Activated T-helper 17 cell treated with anti-CD3 and anti-CD28 coated beads, Interleukin-2, amount 50 U/mL, for 72 hours (primary cell): ENCODE measurements around the gene NEGR1. TPM values are rescaled to one million over a fixed set of nuclear protein-coding genes. Genes with fewer than 3 reads are reported as not detected.

Experiments used
- ATAC-seq: fragments of 150-1000 bp; cut with Tn5 transposase; replicated peaks from 2 replicates; pipeline ENCODE4 v1.10.0; 2021; ENCODE audit warnings: mild to moderate bottlenecking, moderate library complexity
- H3K27ac Mint-ChIP-seq: one replicate; pipeline ENCODE4 v1.8.0; 2022; ENCODE audit warnings: mixed read lengths
- H3K27me3 Mint-ChIP-seq: one replicate; pipeline ENCODE4 v1.8.0; 2022; ENCODE audit warnings: mixed read lengths
- H3K36me3 Mint-ChIP-seq: one replicate; pipeline ENCODE4 v1.8.0; 2022; ENCODE audit warnings: low read depth, mild to moderate bottlenecking, mixed read lengths
- H3K4me1 Mint-ChIP-seq: one replicate; pipeline ENCODE4 v1.8.0; 2022; ENCODE audit warnings: mixed read lengths
- H3K4me3 Mint-ChIP-seq: one replicate; pipeline ENCODE4 v1.8.0; 2022; ENCODE audit warnings: mild to moderate bottlenecking, mixed read lengths
- H3K9me3 Mint-ChIP-seq: one replicate; pipeline ENCODE4 v1.8.0; 2022; ENCODE audit warnings: mixed read lengths
- total RNA-seq, 2 donors: library from RNA; stranded (reverse); gene quantifications; one replicate each; pipeline ENCODE4 v1.2.3, GENCODE V29; 2022

The NEGR1 gene
- total RNA-seq, 2 donors from 2014 or later = not detected

GRCh38 chr1:71634159-71634558, 648.2 kb downstream of the NEGR1 start:
- Mint-ChIP-seq H3K4me1 (no peaks in the 10 kb centered on the region), H3K36me3 (no peaks in the 10 kb centered on the region), H3K27ac (no peak overlapping the region), H3K9me3 (no peaks in the 10 kb centered on the region), H3K27me3 (no peaks in the 10 kb centered on the region), H3K4me3 (no peak overlapping the region)
- ATAC-seq = no peak

DNA sequence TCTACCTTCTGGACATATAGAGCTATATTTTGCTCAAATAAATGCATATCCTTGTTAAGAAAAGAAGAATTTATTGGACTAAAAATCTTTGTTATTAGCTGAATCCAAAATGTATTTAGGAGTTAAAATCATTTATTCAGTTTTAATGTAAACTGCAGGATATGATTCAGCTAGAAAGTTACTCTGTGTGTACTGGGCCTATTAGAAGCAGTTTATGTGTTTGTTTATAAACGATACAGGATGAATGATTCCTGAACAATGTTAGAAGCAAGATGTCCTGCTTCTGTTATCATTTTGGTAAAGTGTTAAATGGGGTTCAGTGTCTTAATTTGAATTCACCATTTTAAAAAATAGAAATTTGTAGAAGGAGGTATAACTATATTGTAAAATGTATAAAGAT, 652.3 kb downstream of the NEGR1 start:
- no peak for ATAC-seq
- H3K4me1 Mint-ChIP-seq = no peaks in the 10 kb centered on the region
- H3K4me3 Mint-ChIP-seq = no peak overlapping the region
- no peaks in the 10 kb centered on the region for H3K9me3 Mint-ChIP-seq
- no peaks in the 10 kb centered on the region for H3K36me3 Mint-ChIP-seq
- no peak overlapping the region for H3K27ac Mint-ChIP-seq
- no peaks in the 10 kb centered on the region for H3K27me3 Mint-ChIP-seq

DNA sequence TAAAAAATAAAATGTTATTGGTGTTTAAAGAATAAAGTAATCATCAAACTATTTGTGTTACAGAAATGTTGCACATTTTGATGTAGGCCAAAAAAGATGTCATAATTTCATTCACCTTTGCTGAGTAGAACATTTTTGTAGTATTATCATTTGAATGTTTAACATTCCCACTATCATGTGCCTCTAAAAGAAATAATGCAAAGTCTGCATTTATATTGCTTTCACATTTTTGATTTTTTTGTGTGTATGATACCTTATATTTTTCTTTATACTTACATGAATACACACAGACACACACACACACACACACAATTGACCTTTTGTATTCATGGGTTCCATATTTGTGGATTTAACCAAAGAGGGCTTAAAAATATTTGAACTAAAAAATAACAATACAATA, 657.3 kb downstream of the NEGR1 start:
- Mint-ChIP-seq H3K36me3 (no peaks in the 10 kb centered on the region), H3K27ac (no peak overlapping the region), H3K9me3 (no peaks in the 10 kb centered on the region), H3K4me1 (no peaks in the 10 kb centered on the region), H3K4me3 (no peak overlapping the region), H3K27me3 (no peaks in the 10 kb centered on the region)
- ATAC-seq = no peak

DNA sequence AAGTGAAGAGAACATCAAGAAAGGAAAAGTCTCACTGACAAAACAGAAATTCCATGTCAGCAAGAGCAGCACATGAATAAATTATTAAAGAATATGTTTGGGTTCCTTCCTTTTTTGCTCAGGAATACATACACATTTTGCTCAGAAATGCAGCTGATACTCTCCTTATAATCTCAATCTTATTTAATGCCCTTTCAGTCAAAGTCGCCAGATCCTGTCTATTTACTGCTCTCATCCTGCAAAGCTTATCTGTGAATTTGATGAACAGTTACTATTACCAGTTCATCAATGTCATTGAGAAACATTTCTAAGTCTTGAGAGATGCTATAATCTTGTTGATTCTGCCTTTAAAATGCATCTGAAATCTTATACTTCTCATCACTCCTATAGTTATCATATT, 658.5 kb downstream of the NEGR1 start:
- Mint-ChIP-seq H3K4me1 (no peaks in the 10 kb centered on the region), H3K9me3 (no peaks in the 10 kb centered on the region), H3K4me3 (no peak overlapping the region), H3K36me3 (no peaks in the 10 kb centered on the region), H3K27ac (no peak overlapping the region), H3K27me3 (no peaks in the 10 kb centered on the region)
- ATAC-seq = no peak

GRCh38 chr1:71621785-71622184, 660.6 kb downstream of the NEGR1 start:
- no peak for ATAC-seq
- Mint-ChIP-seq H3K9me3 (no peaks in the 10 kb centered on the region), H3K36me3 (no peaks in the 10 kb centered on the region), H3K4me1 (no peaks in the 10 kb centered on the region), H3K4me3 (no peak overlapping the region), H3K27me3 (no peaks in the 10 kb centered on the region), H3K27ac (no peak overlapping the region)

- Mint-ChIP-seq H3K36me3 (no peaks in the 10 kb centered on the region), H3K27me3 (no peaks in the 10 kb centered on the region), H3K4me3 (no peak overlapping the region), H3K9me3 (peaks cover 4% of the 10 kb centered on the region), H3K4me1 (no peaks in the 10 kb centered on the region), H3K27ac (no peak overlapping the region)
- ATAC-seq = no peak
Observed at GRCh38 chr1:71618766-71619530, 663.4 kb downstream of the NEGR1 start.

DNA sequence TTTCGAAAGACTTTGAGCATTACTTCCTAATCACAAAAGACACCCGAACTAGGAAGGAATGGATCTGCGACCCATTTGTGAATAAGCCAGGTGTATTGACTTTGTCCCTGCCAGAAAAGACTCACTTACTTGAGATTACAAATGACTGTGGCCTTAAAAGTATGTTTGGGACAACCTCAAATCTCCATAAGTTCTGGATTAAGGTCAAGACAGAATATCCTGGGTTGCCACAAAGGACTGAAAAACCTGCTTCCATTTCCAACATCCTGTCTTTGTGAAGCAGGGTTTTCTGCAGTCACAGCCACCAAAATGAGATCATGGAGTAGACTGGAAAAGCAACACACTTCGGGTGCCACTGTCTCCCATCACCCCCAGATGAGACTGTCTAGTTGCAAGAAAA, 664.1 kb downstream of the NEGR1 start:
- no peak overlapping the region for H3K4me3 Mint-ChIP-seq
- H3K36me3 Mint-ChIP-seq = no peaks in the 10 kb centered on the region
- no peak for ATAC-seq
- H3K4me1 Mint-ChIP-seq = no peaks in the 10 kb centered on the region
- H3K27ac Mint-ChIP-seq = no peak overlapping the region
- peaks cover 4% of the 10 kb centered on the region for H3K9me3 Mint-ChIP-seq
- H3K27me3 Mint-ChIP-seq = no peaks in the 10 kb centered on the region

DNA sequence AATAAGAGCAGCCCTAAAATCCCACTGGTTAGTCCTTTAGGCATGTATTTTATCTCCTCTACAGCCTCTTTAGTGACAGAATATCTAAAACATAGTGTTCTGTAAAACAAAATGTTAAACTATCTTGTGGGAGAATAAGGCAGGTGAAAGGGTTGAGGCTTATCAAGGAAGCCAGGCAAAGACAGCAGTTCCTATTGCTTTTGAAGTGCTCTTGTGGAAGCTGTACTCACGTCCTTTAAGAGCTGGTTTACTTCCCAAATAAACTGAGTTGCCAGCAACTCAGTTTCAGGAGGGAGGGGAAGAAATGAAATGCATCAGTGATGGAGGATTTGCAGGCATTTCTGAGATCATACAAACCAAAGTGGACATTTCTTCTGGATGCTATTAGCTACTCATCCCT, 671.9 kb downstream of the NEGR1 start:
- Mint-ChIP-seq H3K4me1 (no peaks in the 10 kb centered on the region), H3K27ac (no peak overlapping the region), H3K4me3 (no peak overlapping the region), H3K36me3 (no peaks in the 10 kb centered on the region), H3K27me3 (no peaks in the 10 kb centered on the region), H3K9me3 (peaks cover 16% of the 10 kb centered on the region)
- no peak for ATAC-seq

DNA sequence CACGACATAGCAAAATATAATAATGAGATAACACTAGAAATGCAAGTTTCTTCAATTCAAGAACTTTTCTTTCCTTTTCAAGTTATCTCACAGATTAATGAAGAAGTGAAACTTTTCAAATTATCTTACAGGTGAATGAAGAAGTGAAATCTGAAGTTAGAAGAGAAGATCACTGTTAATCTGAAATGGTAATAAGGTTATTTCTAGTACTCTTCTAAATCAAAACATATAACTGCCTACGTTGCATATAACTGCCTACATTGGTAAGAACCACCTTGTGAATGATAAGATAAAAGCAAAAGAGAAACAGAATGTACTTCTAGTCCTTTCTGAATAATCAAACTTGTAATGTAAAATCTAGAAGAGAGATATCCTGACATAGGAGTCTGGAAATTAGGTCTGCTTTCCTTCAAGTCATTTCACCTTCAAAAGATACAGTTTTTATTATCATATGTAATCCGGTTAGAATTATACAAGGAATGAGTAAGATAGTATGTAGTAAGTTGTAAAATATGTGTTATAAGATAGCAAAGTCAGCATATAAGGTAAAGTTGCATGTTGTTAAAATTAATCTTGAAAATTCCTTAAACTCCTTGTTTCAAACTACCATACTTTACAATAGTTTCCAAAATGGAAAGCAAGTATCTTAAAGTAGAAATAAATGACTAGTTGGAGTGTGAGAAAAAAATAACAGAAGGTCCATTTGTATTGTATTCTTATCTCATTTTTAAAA, 679.1 kb downstream of the NEGR1 start:
- Mint-ChIP-seq H3K4me1 (no peaks in the 10 kb centered on the region), H3K9me3 (peaks cover 12% of the 10 kb centered on the region), H3K4me3 (no peak overlapping the region), H3K27ac (no peak overlapping the region), H3K27me3 (no peaks in the 10 kb centered on the region), H3K36me3 (no peaks in the 10 kb centered on the region)
- ATAC-seq = no peak

DNA sequence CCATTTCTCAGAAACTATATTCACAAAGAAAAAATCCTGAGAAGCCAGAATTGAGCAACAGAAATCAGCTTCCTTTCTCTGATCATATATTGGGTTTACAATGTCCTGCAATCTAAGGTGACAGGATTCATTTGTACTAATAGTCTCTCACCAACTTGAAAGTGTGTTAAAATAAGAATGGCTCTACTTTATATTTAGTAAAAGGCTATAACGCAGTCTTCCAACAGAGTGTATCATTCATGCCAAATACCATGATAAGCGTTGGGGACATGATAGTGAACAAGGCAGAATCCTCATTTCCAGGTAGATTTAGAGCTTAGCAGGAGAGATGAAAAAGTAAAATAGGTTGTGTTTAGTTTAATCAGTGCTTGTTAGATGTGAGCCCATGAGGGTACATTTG, 682.3 kb downstream of the NEGR1 start:
- no peak overlapping the region for H3K4me3 Mint-ChIP-seq
- H3K27ac Mint-ChIP-seq = no peak overlapping the region
- no peaks in the 10 kb centered on the region for H3K27me3 Mint-ChIP-seq
- ATAC-seq = no peak
- peaks cover 16% of the 10 kb centered on the region for H3K9me3 Mint-ChIP-seq
- no peaks in the 10 kb centered on the region for H3K36me3 Mint-ChIP-seq
- H3K4me1 Mint-ChIP-seq = no peaks in the 10 kb centered on the region

GRCh38 chr1:71599306-71599705, 683.0 kb downstream of the NEGR1 start:
- Mint-ChIP-seq H3K9me3 (peaks cover 16% of the 10 kb centered on the region), H3K36me3 (no peaks in the 10 kb centered on the region), H3K4me1 (no peaks in the 10 kb centered on the region)

GRCh38 chr1:71593523-71593922, 688.8 kb downstream of the NEGR1 start:
- Mint-ChIP-seq H3K4me3 (no peak overlapping the region), H3K36me3 (no peaks in the 10 kb centered on the region), H3K27ac (no peak overlapping the region), H3K27me3 (no peaks in the 10 kb centered on the region), H3K9me3 (peaks cover 19% of the 10 kb centered on the region), H3K4me1 (no peaks in the 10 kb centered on the region)
- ATAC-seq = no peak

More at GRCh38 chr1:71599306-71599705, 683.0 kb downstream of the NEGR1 start:
- Mint-ChIP-seq H3K27me3 (no peaks in the 10 kb centered on the region), H3K27ac (no peak overlapping the region), H3K4me3 (no peak overlapping the region)
- ATAC-seq = no peak

GRCh38 chr1:71592646-71593274, 689.6 kb downstream of the NEGR1 start:
- no peak for ATAC-seq
- Mint-ChIP-seq H3K4me3 (no peak overlapping the region), H3K36me3 (no peaks in the 10 kb centered on the region), H3K27ac (no peak overlapping the region), H3K27me3 (no peaks in the 10 kb centered on the region), H3K4me1 (no peaks in the 10 kb centered on the region), H3K9me3 (peaks cover 16% of the 10 kb centered on the region)

- Mint-ChIP-seq H3K4me3 (no peak overlapping the region), H3K27ac (no peak overlapping the region), H3K9me3 (peaks cover 12% of the 10 kb centered on the region), H3K36me3 (no peaks in the 10 kb centered on the region), H3K27me3 (no peaks in the 10 kb centered on the region), H3K4me1 (no peaks in the 10 kb centered on the region)
- no peak for ATAC-seq
Observed at GRCh38 chr1:71589005-71589404, 693.3 kb downstream of the NEGR1 start.

- H3K36me3 Mint-ChIP-seq = no peaks in the 10 kb centered on the region
- no peak for ATAC-seq
- no peaks in the 10 kb centered on the region for H3K4me1 Mint-ChIP-seq
- H3K27me3 Mint-ChIP-seq = no peaks in the 10 kb centered on the region
- H3K9me3 Mint-ChIP-seq = peaks cover 8% of the 10 kb centered on the region
- no peak overlapping the region for H3K27ac Mint-ChIP-seq
- no peak overlapping the region for H3K4me3 Mint-ChIP-seq
Observed at GRCh38 chr1:71587961-71588360, 694.4 kb downstream of the NEGR1 start.
